ENCODE data around the gene LIN37.

- TF ChIP-seq NR2F6 (CRISPR knock-in tag; IDR thresholded peaks at IDR 0.05) (no peak), CHCHD3 (CRISPR knock-in tag; IDR thresholded peaks at IDR 0.05) (no peak), TAF9B (IDR thresholded peaks at IDR 0.05; ENCODE audit: partially characterized antibody) (no peak), MAZ (CRISPR knock-in tag; conservative IDR thresholded peaks at IDR 0.05 in 1 of 2, IDR thresholded peaks at IDR 0.05 in 1 of 2) (no peak), MYNN (IDR thresholded peaks at IDR 0.05) (no peak), MYNN (CRISPR knock-in tag; IDR thresholded peaks at IDR 0.05) (no peak), CTCF (IDR thresholded peaks at IDR 0.05 in 2 of 3, conservative IDR thresholded peaks at IDR 0.05 in 1 of 3; ENCODE audit: insufficient read depth in 2 of 3, low read depth in 1 of 3, low read length in 3 of 3) (no peak), TOE1 (IDR thresholded peaks at IDR 0.05; ENCODE audit: borderline replicate concordance) (no peak), TOE1 (CRISPR knock-in tag; IDR thresholded peaks at IDR 0.05; ENCODE audit: borderline replicate concordance, low read depth) (no peak), FOXM1 (IDR thresholded peaks at IDR 0.05; ENCODE audit: low read depth) (no peak), FOXM1 (CRISPR knock-in tag; IDR thresholded peaks at IDR 0.05; ENCODE audit: low read depth) (no peak), KLF16 (IDR thresholded peaks at IDR 0.05) (no peak), ZNF24 (IDR thresholded peaks at IDR 0.05) (no peak), ZFP36 (IDR thresholded peaks at IDR 0.05; ENCODE audit: low read depth, low read length, partially characterized antibody) (no peak), MEF2D (tag; conservative IDR thresholded peaks at IDR 0.05; ENCODE audit: low read depth) (no peak), NBN (IDR thresholded peaks at IDR 0.05; ENCODE audit: low read depth) (no peak), ZNF512 (tag; IDR thresholded peaks at IDR 0.05) (no peak)
Measured at GRCh38 chr19:35721374-35721773, 27.0 kb upstream of the LIN37 start.

All from K562 (cell line).